Measurements from ENCODE around the gene TMEM259.

DNA sequence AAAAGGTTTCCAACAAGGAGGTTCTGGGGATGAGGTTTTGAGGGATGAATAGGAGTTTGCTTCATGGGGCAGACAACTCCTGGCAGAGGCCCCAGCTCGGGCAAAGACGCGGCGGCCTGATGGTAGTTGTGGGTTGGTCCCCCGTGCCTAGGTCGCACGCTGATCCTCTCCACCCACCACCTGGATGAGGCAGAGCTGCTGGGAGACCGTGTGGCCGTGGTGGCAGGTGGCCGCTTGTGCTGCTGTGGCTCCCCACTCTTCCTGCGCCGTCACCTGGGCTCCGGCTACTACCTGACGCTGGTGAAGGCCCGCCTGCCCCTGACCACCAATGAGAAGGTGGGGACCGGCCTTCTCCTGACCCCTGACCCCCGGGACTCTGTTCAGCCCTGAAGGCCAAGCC, 30.9 kb upstream of the TMEM259 start:
- TF ChIP-seq, protein P1, sequence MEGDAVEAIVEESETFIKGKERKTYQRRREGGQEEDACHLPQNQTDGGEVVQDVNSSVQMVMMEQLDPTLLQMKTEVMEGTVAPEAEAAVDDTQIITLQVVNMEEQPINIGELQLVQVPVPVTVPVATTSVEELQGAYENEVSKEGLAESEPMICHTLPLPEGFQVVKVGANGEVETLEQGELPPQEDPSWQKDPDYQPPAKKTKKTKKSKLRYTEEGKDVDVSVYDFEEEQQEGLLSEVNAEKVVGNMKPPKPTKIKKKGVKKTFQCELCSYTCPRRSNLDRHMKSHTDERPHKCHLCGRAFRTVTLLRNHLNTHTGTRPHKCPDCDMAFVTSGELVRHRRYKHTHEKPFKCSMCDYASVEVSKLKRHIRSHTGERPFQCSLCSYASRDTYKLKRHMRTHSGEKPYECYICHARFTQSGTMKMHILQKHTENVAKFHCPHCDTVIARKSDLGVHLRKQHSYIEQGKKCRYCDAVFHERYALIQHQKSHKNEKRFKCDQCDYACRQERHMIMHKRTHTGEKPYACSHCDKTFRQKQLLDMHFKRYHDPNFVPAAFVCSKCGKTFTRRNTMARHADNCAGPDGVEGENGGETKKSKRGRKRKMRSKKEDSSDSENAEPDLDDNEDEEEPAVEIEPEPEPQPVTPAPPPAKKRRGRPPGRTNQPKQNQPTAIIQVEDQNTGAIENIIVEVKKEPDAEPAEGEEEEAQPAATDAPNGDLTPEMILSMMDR (IDR thresholded peaks at IDR 0.05), result no peak
- TF ChIP-seq POLR2A (IDR thresholded peaks at IDR 0.05), result no peak
